Stimulated activated CD4-positive, alpha-beta T cell treated with anti-CD3 and anti-CD28 coated beads, Interleukin-12 subunit alpha, Interleukin-12 subunit beta, amount 100 ng/mL, for 24 hours (primary cell): ENCODE data around the gene FOXF2.
"Not testable (repeated sequence)": the region's sequence is repeated elsewhere in the genome, so short reads cannot be mapped to it uniquely, and the experiment has no call there.

Experiments used
- DNase-seq, 2 experiments: peaks; one replicate each; pipeline ENCODE4 v3.0.0-alpha.2; 2020; ENCODE audit warnings: low read depth in 2 of 2

The FOXF2 gene

GRCh38 chr6:1389369-1390132 lies at the start of gene FOXF2:
Gene FOXF2, plus strand, starts transcription at chr6:1389576. Its CDS starts 372 bp downstream, at chr6:1389948.
- no peak for DNase-seq

GRCh38 chr6:1346101-1346500 lies 43.3 kb upstream of the FOXF2 start:
- no peak for DNase-seq

GRCh38 chr6:1346558-1347091 lies 42.8 kb upstream of the FOXF2 start:
- no peak for DNase-seq

GRCh38 chr6:1347161-1347560 lies 42.2 kb upstream of the FOXF2 start:
- DNase-seq, result no peak

- no peak for DNase-seq
Measured at GRCh38 chr6:1348675-1349074, 40.7 kb upstream of the FOXF2 start.

GRCh38 chr6:1349655-1350054 lies 39.7 kb upstream of the FOXF2 start:
- DNase-seq, result no peak

- DNase-seq, result no peak
Measured at GRCh38 chr6:1351381-1352008, 37.9 kb upstream of the FOXF2 start.

- DNase-seq, result not testable (repeated sequence)
Measured at GRCh38 chr6:1355068-1355467, 34.3 kb upstream of the FOXF2 start.

- not testable (repeated sequence) for DNase-seq
Measured at GRCh38 chr6:1361717-1362116, 27.7 kb upstream of the FOXF2 start.

- DNase-seq, result no peak
Measured at GRCh38 chr6:1362643-1363042, 26.7 kb upstream of the FOXF2 start.

- DNase-seq, result no peak
Measured at GRCh38 chr6:1363298-1363697, 26.1 kb upstream of the FOXF2 start.

- no peak for DNase-seq
Measured at GRCh38 chr6:1363729-1364572, 25.4 kb upstream of the FOXF2 start.

GRCh38 chr6:1364791-1365190 lies 24.6 kb upstream of the FOXF2 start:
- DNase-seq, result no peak

GRCh38 chr6:1365686-1366085 lies 23.7 kb upstream of the FOXF2 start:
- no peak for DNase-seq

GRCh38 chr6:1367771-1368170 lies 21.6 kb upstream of the FOXF2 start:
- no peak for DNase-seq

GRCh38 chr6:1368940-1369339 lies 20.4 kb upstream of the FOXF2 start:
- no peak for DNase-seq

- not testable (repeated sequence) for DNase-seq
Measured at GRCh38 chr6:1369695-1370094, 19.7 kb upstream of the FOXF2 start.

GRCh38 chr6:1371933-1372332 lies 17.4 kb upstream of the FOXF2 start:
- no peak for DNase-seq

- DNase-seq, result no peak
Measured at GRCh38 chr6:1372690-1373089, 16.7 kb upstream of the FOXF2 start.

GRCh38 chr6:1376653-1377052 lies 12.7 kb upstream of the FOXF2 start:
- no peak for DNase-seq

GRCh38 chr6:1377526-1377925 lies 11.8 kb upstream of the FOXF2 start:
- DNase-seq, result no peak
